Effector CD8-positive, alpha-beta T cell (primary cell): ENCODE results near the gene TCF25.
A peak's percentile ranks its signal among the peaks of the same experiment; 100 is the strongest.
"Not testable (repeated sequence)": the region's sequence is repeated elsewhere in the genome, so short reads cannot be mapped to it uniquely, and the experiment has no call there.

Source experiments
- DNase-seq: peaks from one replicate; lab custom pipeline; 2025; lab: John Stamatoyannopoulos, UW
- total RNA-seq, 4 experiments: gene quantifications; one replicate each; lab custom pipeline; 2026; lab: John Stamatoyannopoulos, UW

The TCF25 gene
- total RNA-seq = 160 to 210 (median 196) reads per million in 4 experiments

DNA sequence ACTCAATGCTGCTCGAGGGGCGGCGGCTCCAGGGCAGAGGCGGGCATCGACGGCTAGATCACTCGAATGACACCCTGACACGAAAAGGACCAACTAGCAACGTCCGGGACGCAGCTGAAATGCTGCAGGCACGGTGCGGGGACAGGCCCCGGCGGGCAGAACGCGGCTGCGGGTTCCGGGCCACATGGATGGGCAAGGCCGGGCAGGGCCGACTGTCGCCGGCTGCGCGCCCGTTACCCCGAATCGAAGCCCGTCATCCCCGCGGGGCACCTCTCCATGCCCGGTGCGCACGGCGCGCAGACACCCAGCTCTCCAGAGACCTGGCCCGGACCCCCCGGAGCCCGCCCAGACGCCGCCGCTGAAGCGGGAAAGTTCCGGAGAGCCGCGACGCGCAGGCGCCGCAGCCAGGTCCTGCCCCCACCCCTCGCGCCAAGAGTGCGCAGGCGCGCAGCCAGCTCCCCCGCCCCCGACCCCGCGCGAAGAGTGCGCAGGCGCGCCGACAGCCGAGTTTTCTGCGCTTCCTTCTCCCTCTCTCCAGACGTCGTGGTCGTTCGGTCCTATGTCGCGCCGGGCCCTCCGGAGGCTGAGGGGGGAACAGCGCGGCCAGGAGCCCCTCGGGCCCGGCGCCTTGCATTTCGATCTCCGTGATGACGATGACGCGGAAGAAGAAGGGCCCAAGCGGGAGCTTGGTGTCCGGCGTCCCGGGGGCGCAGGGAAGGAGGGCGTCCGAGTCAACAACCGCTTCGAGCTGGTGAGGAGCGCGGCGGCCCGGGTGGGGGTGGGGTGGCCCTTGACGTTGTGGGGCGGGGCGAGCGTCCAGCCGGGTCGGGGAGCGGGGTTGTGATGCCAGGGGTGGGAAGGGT lies at the start of gene TCF25:
TCF25 (plus strand) TSS at position 484 of the 863 bp plus-strand sequence; CDS start at position 560, 76 bp downstream.
- peak; percentile 84 for DNase-seq

DNA sequence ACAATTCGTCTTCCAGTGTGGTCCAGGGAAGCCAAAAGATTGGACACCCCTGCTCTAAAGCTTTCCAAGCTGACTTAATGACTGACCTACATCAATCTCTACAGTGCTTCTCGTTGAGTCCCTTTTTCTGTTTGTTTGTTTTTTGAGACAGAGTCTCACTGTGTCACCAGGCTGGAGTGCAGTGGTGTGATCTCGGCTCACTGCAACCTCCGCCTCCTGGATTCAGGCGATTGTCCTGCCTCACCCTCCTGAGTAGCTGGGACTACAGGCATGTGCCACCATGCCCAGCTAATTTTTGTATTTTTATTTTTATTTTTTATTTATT lies 49.6 kb upstream of the TCF25 start:
- DNase-seq = not testable (repeated sequence)

GRCh38 chr16:89826531-89827382 lies 46.6 kb upstream of the TCF25 start:
- no peak for DNase-seq

GRCh38 chr16:89827383-89828198 lies 45.8 kb upstream of the TCF25 start:
- no peak for DNase-seq

GRCh38 chr16:89828199-89828869 lies 45.1 kb upstream of the TCF25 start, which contains the start of gene SPIRE2:
SPIRE2 (plus strand) TSS chr16:89828475; CDS start chr16:89828551, 76 bp downstream.
- DNase-seq = peak; percentile 47

- DNase-seq = no peak
Measured at GRCh38 chr16:89828870-89829629, 44.3 kb upstream of the TCF25 start.

DNA sequence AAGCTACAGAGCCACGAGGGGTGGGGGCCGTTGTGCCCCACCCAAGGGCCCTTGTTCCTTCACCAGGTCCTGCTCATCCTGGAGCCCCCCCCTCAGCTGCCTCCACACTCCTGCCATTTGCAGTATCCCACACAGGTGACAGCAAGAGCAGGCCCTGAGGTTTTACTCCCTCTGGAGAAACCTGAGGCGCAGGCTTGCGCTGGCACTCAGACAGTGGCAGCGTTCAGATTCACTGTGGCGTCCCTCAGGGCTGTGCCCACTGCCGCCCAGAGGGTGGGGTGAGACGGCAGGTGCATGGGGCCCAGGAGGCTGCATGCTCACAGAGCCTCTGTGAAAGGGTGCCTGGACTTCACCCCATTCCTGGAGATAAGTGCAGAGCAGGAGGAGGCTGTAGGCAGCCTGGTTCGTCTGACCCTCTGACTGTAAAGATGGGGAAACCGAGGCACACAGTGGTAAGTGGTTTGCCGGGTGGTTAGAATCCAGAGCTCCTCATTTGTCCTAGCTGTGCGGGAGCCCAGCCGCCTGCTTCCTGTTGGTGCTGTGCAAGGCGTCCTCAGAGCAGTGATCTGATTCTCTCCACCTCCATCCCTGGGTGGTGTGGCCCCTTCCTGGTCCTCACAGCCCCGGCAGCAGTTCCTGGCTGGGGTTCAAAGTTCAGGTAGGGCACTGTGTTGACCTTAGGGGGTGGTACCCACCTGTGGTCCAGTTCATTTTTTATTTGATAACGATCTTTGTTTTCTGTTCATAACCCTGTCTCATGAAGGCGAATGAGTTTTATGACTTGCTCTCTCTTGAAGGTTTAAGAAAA lies 43.6 kb upstream of the TCF25 start:
- DNase-seq = no peak

DNA sequence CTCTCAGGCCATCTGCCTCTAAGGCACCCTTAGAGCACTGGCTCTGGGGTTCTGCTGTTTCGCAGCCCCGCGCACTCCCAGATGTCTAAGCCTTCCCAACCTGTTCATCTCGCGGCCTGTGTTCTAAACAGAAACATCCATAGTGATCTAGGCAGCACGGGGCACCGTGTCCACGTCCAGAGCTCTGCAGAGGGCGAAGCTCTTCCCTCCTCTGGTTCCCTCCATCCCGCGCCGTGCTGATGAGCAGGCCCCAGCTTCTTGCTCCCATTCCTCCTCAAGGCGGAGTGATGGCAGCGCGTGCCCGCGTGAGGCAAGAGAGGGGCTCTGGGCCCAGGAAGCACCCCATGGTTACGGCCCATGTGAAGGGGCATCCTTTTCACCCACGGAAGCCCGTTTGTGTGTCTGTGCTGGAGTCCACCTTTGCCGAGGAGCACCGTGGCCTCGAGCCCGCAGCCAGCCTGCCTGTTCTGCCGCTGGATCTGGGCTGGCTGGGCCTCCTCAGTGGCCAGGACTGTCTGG lies 41.5 kb upstream of the TCF25 start:
- no peak for DNase-seq

DNA sequence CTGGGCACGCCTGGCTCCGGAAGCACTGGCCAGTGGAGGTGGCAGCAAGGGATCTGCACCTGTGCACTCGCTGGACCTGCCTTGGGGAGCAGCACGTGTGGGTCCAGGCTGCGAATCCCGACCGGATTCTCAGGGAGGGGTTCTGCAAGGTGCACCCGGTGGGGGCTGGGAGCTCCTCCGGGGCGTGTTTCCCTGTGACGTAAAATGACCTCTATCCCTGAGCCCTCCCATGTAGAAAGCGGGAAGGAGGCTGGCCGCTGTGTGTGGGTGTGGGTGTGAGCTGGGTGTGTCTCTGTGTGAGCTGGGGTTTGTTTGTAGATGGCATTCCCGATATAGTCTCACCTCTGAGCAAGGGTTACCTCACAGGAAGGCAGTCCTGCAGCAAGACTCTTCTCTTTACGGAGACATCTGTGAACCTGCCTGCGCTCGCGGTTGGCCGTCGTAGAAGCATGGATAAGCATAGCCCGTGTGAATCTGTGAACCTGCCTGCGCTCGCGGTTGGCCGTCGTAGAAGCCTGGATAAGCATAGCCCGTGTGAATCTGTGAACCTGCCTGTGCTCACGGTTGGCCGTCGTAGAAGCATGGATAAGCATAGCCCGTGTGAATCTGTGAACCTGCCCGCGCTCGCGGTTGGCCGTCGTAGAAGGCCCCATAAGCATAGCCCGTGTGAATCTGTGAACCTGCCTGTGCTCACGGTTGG lies 39.6 kb upstream of the TCF25 start:
- DNase-seq = not testable (repeated sequence)

GRCh38 chr16:89834813-89835363 lies 38.5 kb upstream of the TCF25 start:
- DNase-seq = not testable (repeated sequence)

DNA sequence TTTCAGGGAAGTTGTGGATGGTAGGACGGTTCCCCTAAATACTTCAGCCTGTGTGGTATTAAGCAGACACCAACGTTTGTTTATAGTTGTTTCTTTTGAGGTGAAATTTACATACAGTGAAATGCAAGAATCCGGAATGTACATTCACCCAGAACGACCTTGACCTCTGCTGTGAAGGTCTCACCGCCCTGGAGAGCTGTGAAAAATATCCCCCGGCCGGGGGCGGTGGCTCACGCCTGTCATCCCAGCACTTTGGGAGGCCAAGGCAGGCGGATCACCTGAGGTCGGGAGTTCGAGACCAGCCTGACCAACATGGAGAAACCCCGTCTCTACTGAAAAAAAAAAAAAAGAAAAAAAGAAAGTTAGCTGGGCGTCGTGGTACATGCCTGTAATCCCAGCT lies 36.9 kb upstream of the TCF25 start:
- not testable (repeated sequence) for DNase-seq

DNA sequence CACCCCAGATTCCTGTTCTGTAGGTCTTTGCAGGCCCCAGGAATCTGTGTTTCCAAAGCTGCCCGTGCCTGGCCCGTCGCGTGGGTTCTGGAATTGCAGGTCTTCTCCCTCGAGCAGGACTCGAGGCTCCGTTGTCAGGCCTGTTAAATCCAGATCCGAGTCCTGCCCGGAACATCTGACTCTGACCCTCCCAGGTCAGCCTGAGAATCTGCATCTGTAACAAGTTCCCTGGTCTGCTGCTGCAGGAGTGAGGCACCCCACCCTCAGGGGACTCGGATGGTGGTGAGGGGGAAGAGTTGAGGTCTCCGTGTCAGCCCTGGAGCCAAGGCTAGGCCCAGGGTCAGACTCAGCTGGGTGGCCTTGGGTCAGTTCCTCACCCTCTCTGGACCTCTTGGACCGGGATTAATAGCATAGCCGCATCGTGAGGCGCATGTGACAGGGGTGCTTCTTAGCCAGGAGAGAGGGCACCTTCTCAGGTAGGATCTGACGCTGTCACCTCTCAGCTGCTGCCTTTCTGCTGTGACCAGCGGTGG lies 36.3 kb upstream of the TCF25 start:
- DNase-seq = no peak

DNA sequence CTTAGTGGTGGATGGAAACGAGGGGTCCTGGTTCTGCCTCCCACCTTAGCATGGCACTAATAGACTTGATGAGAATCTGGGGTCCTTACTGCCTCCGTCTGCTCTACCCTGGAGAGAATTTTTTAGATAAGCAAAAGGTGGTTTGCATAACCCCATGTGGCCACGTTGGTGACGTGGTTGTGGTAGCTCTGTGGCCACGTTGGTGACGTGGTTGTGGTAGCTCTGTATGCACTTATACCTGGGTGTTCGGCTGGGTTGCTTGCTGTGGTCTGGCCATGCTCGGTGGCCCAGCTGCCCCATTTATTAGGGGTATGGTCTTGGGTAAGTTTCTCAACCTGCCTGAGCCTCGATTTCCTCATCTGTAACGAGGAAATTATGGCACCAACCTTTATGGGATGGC lies 32.1 kb upstream of the TCF25 start:
- DNase-seq = no peak

- DNase-seq = no peak
Measured at GRCh38 chr16:89842471-89843408, 30.7 kb upstream of the TCF25 start.

GRCh38 chr16:89843409-89844350 lies 29.7 kb upstream of the TCF25 start:
- DNase-seq = no peak
